Natural killer cell (primary cell): Measurements from ENCODE around the gene SCAMP1. TPM values are rescaled to one million over a fixed set of nuclear protein-coding genes. Genes with fewer than 3 reads are reported as not detected.

Source experiments
- ATAC-seq, 3 donors: fragments of 150-1000 bp in 2 of 3; fragments of 200-7000 bp in 1 of 3; cut with Tn5 transposase; 1 replicate in 1 of 3; 2 replicates in 2 of 3; pipeline ENCODE4 v1.10.0; 2021; ENCODE audit warnings: mild to moderate bottlenecking in 2 of 3, moderate library complexity in 2 of 3
- DNase-seq, 2 donors: peaks; one replicate each; pipeline versions ENCODE4 v3.0.0 to v3.0.0-alpha.2; 2013 to 2021; ENCODE audit warnings: mixed read lengths in 1 of 2
- H3K27ac ChIP-seq: one replicate; pipeline ENCODE4 v1.5.1; 2013; ENCODE audit warnings: mild to moderate bottlenecking, low read length
- H3K27me3 ChIP-seq: one replicate; pipeline ENCODE4 v1.6.1; 2013; ENCODE audit warnings: low read length; ENCODE audit not compliant: control insufficient read depth, insufficient read depth
- H3K36me3 ChIP-seq: one replicate; pipeline ENCODE4 v1.6.1; 2013; ENCODE audit warnings: low read length; ENCODE audit not compliant: control insufficient read depth, insufficient read depth
- H3K4me1 ChIP-seq: one replicate; pipeline ENCODE4 v1.6.1; 2013; ENCODE audit warnings: low read length; ENCODE audit not compliant: control insufficient read depth, insufficient read depth
- H3K4me3 ChIP-seq: one replicate; pipeline ENCODE4 v1.5.1; 2013; ENCODE audit warnings: low read length
- H3K9me3 ChIP-seq: one replicate; pipeline ENCODE4 v1.6.1; 2013; ENCODE audit warnings: low read length; ENCODE audit not compliant: control insufficient read depth, insufficient read depth
- H3K27ac Mint-ChIP-seq, 2 donors: one replicate each; pipeline ENCODE4 v1.8.0; 2022; ENCODE audit warnings: mild to moderate bottlenecking in 2 of 2, mixed read lengths in 2 of 2, moderate library complexity in 1 of 2
- H3K27me3 Mint-ChIP-seq, 2 donors: one replicate each; pipeline ENCODE4 v1.8.0; 2022; ENCODE audit warnings: low read depth in 2 of 2, mixed read lengths in 2 of 2
- H3K36me3 Mint-ChIP-seq: one replicate; pipeline ENCODE4 v1.8.0; 2022; ENCODE audit warnings: mixed read lengths
- H3K4me1 Mint-ChIP-seq, 2 donors: one replicate each; pipeline ENCODE4 v1.8.0; 2022; ENCODE audit warnings: mixed read lengths in 2 of 2
- H3K4me3 Mint-ChIP-seq: one replicate; pipeline ENCODE4 v1.8.0; 2022; ENCODE audit warnings: mild to moderate bottlenecking, moderate library complexity, mixed read lengths
- H3K9me3 Mint-ChIP-seq, 2 donors: one replicate each; pipeline ENCODE4 v1.8.0; 2022; ENCODE audit warnings: mixed read lengths in 2 of 2
- CTCF ChIP-seq: fragments of 200-600 bp; IDR thresholded peaks from one replicate; pipeline ENCODE4 v1.8.0; 2022; ENCODE audit warnings: antibody characterized with exemption
- WGBS: methylation state at CpG from one replicate; pipeline ENCODE4 v1.1.7; 2013; ENCODE audit warnings: missing lambda C conversion rate; ENCODE audit not compliant: insufficient coverage; 5-methylcytosine and 5-hydroxymethylcytosine counted together
- intact Hi-C: fragments of 100-400 bp; cut with micrococcal nuclease; formaldehyde crosslinking; loops from one replicate; pipeline ENCODE4 v1.14.2; 2022
- total RNA-seq, 4 donors: library from RNA; stranded (reverse); fragments of 120-200 nt in 1 of 4; gene quantifications; one replicate each; pipeline versions ENCODE4 v1.2.3 to v1.2.4, GENCODE V29; 2013 to 2022

Gene SCAMP1
- total RNA-seq, 3 donors from 2014 or later (not counting 1 experiment from before 2014, with no cell fraction given): 19.9 to 27.1 (median 20.5) TPM

- intact Hi-C loops: no loop called here
- H3K27me3 ChIP-seq: no peaks in the 10 kb centered on the region
- H3K36me3 ChIP-seq: no peaks in the 10 kb centered on the region
- no peak overlapping the region for H3K27ac ChIP-seq
- H3K4me1 Mint-ChIP-seq: peaks cover 39 to 41% of the 10 kb centered on the region in 2 donors
- no peak overlapping the region for H3K27ac Mint-ChIP-seq
- no peaks in the 10 kb centered on the region for H3K36me3 Mint-ChIP-seq
- DNase-seq: no peak
- no peak for TF ChIP-seq CTCF
- H3K4me3 Mint-ChIP-seq: no peak overlapping the region
- no peak overlapping the region for H3K4me3 ChIP-seq
- H3K27me3 Mint-ChIP-seq: no peaks in the 10 kb centered on the region
- no peaks in the 10 kb centered on the region for H3K9me3 ChIP-seq
- no peaks in the 10 kb centered on the region for H3K9me3 Mint-ChIP-seq
- ATAC-seq: no peak
- H3K4me1 ChIP-seq: no peaks in the 10 kb centered on the region
Measured at GRCh38 chr5:78407458-78407857, 47.0 kb downstream of the SCAMP1 start.

- no peaks in the 10 kb centered on the region for H3K27me3 ChIP-seq
- Mint-ChIP-seq H3K4me1 (peaks cover 35 to 43% of the 10 kb centered on the region in 2 donors), H3K27me3 (no peaks in the 10 kb centered on the region), H3K9me3 (no peaks in the 10 kb centered on the region), H3K4me3 (no peak overlapping the region), H3K36me3 (peaks cover 8% of the 10 kb centered on the region), H3K27ac (no peak overlapping the region)
- no peak for DNase-seq
- H3K27ac ChIP-seq: no peak overlapping the region
- intact Hi-C loops: no loop called here
- H3K36me3 ChIP-seq: peaks cover 11% of the 10 kb centered on the region
- H3K9me3 ChIP-seq: no peaks in the 10 kb centered on the region
- H3K4me1 ChIP-seq: no peaks in the 10 kb centered on the region
- no peak for ATAC-seq
- H3K4me3 ChIP-seq: no peak overlapping the region
- TF ChIP-seq CTCF: no peak
Measured at GRCh38 chr5:78411586-78411985, 51.2 kb downstream of the SCAMP1 start.

GRCh38 chr5:78416677-78417425 is 56.4 kb downstream of the SCAMP1 start:
- H3K4me1 Mint-ChIP-seq: peaks cover 14% of the 10 kb centered on the region in 2 donors
- ATAC-seq (no peak), DNase-seq (no peak)
- H3K4me3 Mint-ChIP-seq: no peak overlapping the region
- no peak overlapping the region for H3K4me3 ChIP-seq
- H3K36me3 Mint-ChIP-seq: peaks cover 14% of the 10 kb centered on the region
- peaks cover 27% of the 10 kb centered on the region for H3K36me3 ChIP-seq
- no peaks in the 10 kb centered on the region for H3K9me3 ChIP-seq
- H3K27me3 ChIP-seq: no peaks in the 10 kb centered on the region
- intact Hi-C loops: no loop called here
- no peaks in the 10 kb centered on the region for H3K27me3 Mint-ChIP-seq
- no peak for TF ChIP-seq CTCF
- 100% methylated on average over 1 of the region's 1 CpG for WGBS
- no peaks in the 10 kb centered on the region for H3K4me1 ChIP-seq
- H3K27ac ChIP-seq: no peak overlapping the region
- no peaks in the 10 kb centered on the region for H3K9me3 Mint-ChIP-seq
- no peak overlapping the region for H3K27ac Mint-ChIP-seq

- no peak for ATAC-seq
- H3K27me3 ChIP-seq: no peaks in the 10 kb centered on the region
- no peak overlapping the region for H3K27ac ChIP-seq
- H3K4me3 ChIP-seq: no peak overlapping the region
- H3K36me3 Mint-ChIP-seq: peaks cover 14% of the 10 kb centered on the region
- H3K27ac Mint-ChIP-seq: no peak overlapping the region
- no peak for TF ChIP-seq CTCF
- H3K4me1 Mint-ChIP-seq: no peaks in the 10 kb centered on the region
- no peak overlapping the region for H3K4me3 Mint-ChIP-seq
- no peak for DNase-seq
- no peaks in the 10 kb centered on the region for H3K27me3 Mint-ChIP-seq
- H3K4me1 ChIP-seq: no peaks in the 10 kb centered on the region
- WGBS: 80% methylated on average over 3 of the region's 3 CpGs
- H3K36me3 ChIP-seq: peaks cover 34% of the 10 kb centered on the region
- no peaks in the 10 kb centered on the region for H3K9me3 Mint-ChIP-seq
- no peaks in the 10 kb centered on the region for H3K9me3 ChIP-seq
- intact Hi-C loops: no loop called here
Measured at GRCh38 chr5:78419396-78419795, 59.0 kb downstream of the SCAMP1 start.
